SKM-1 (cell line): ENCODE data around the gene ABI2.
A peak's percentile ranks its signal among the peaks of the same experiment; 100 is the strongest.
"Not testable (repeated sequence)": the region's sequence is repeated elsewhere in the genome, so short reads cannot be mapped to it uniquely, and the experiment has no call there.

Source experiments
- DNase-seq: peaks from one replicate; lab custom pipeline; 2025; ENCODE audit not compliant: unreplicated experiment; lab: John Stamatoyannopoulos, UW

ABI2 gene

DNA sequence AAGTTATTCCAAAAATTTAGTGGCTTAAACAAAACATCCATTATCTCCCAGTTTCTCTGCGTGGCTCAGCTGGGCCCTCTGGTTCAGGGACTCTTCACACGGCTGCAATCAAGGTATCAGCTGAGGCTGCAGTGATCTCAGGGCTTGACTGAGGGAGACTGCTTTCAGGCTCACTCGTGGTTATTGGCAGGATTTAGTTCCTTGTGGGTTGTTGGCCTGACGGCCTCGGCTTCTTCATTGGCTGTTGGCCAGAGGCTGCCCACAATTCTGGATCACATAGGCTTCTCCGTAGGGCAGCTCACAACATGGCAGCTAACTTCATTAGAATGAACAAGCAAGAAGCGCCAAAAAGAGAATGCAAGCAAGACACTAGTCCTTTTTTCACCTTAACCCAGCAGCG, 90.1 kb downstream of the ABI2 start:
- DNase-seq: no peak

GRCh38 chr2:203427061-203427460, 98.9 kb downstream of the ABI2 start:
- DNase-seq: no peak

- DNase-seq: not testable (repeated sequence)
Measured at GRCh38 chr2:203429643-203430042, 101.4 kb downstream of the ABI2 start.

DNA sequence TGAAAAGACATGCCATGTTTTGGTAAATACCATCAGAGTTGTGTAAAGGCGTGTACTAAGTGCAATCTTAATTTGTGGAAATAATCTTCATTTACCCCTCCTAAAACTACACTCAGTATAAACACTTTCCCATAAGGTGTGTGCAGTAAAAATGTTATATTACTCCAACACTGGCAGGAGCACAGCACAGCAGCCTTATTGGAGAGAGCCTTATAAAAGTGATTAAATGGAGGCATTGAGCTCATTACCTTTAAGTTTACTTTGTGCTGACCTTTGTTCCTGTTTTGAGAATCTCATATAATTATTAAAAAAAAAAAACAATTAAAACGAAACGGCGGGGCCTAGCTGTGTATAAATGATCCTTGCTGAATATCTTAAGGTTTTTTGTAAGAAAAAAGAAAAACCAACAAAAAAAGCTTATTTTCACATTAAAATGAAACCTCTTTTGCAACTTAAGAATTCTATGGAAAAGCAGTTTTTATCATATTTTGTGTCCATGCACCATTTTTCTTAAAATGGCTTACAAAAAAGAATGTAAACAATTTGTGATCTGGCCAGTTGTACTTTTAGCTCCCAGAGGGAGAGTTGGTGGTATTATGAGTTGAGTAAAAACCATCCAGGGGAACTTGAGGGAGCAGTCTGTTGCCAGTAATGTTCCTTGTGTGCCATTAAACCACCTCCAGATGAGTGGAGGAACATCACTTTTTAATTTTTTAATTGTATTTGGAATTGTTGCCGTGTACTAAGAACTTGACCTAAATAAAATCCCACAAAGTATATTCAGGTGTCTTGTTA, 103.4 kb downstream of the ABI2 start:
- no peak for DNase-seq

GRCh38 chr2:203432811-203433210, 104.6 kb downstream of the ABI2 start:
- no peak for DNase-seq

DNA sequence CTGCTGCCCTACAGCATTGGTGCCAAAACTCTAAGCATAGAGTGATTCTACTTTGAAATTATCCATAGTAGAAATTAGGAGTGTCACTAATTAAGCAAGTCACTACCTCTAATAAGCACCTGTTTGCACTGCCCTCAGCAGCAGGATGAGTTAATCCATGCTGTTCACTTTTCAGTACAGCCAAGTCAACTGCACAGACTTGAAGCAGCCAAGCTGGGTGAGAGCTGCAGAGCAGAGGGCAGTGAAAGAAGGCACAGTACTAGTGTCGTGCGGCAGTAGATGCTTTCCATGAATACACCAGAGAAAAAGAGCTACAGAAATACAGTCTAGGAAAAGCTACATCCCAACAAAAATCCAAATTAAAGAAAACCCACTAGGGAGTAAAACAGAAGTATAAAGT, 108.3 kb downstream of the ABI2 start:
- no peak for DNase-seq

- DNase-seq: no peak
Measured at GRCh38 chr2:203437511-203437910, 109.3 kb downstream of the ABI2 start.

DNA sequence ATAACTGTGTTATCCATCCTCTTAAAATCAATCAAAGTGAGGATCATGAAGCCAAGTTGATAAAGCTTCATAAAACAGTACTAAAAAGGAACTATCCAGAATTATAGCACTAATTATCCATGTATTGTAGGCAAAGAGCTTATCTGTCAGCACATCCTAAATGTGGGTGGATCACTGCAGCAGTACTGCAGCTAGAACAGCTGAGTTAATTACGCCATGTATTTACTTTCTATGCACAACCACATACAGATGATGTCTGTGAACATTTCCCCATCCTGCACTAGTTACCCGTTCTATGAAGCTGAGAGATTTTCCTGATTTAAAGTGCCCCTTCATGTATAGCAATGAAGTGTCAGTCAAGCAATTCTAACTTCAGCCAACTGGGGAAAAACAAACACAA, 110.3 kb downstream of the ABI2 start:
- DNase-seq: no peak

- no peak for DNase-seq
Measured at GRCh38 chr2:203440671-203441070, 112.5 kb downstream of the ABI2 start.

DNA sequence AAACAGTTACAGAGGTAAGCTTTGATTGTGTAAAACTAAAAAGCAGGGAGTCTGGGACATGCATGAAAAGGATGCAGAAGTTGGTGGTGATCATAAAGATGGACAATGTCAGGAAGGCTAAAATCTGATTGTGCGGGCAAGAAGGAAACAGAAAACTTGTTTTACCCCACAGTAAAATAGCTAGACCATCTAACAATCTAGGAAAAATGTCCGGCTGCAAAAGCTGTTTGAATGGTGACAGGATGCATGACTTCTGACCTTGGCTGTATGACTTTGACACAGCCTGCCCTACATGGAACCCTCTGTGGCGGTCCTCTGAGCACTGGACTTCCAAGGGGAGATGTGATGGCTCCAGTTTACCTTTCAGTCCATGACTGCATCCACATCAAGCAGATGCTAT, 113.3 kb downstream of the ABI2 start:
- DNase-seq: no peak

GRCh38 chr2:203442463-203442862, 114.3 kb downstream of the ABI2 start:
- no peak for DNase-seq

GRCh38 chr2:203444738-203445137, 116.5 kb downstream of the ABI2 start:
- no peak for DNase-seq

DNA sequence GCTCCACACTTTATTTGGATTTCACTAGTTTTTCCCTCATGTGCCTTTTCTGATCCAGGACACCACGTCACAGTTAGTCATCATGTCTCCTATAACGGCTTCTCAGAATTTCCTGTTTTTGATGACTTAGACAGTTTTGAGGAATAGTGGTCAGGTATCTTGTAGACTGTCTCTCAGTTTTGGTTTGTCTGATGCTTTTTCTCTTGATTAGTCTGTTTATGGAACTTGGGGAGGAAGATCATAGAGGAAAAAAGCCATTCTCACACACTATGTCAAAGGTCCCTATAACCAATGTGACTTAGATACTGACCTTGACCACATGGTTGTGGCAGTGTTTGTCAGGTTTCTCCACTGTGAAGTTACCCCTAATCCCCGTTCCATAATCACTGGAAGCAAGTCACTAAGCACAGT, 117.9 kb downstream of the ABI2 start:
- DNase-seq: no peak

- no peak for DNase-seq
Measured at GRCh38 chr2:203446780-203447179, 118.6 kb downstream of the ABI2 start.

DNA sequence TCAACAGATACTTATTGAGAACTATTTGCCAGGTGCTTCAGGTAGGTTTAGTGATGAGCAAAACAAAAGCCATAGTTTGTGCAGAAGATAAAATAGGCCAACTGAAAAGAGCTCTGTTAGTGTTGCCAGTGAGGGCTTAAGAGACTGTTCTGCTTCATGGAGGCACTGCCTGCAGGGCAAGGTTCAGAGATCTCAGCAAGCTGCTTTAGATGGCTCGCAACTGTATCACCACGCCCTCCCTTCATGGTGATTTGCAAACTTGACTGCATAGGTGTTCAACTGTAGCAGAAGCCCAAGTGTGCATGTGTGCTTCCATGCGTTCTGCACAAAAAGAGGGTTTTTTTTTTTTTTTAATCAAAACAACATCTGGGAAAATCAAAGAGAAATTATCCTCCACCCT, 122.4 kb downstream of the ABI2 start:
- DNase-seq: no peak

GRCh38 chr2:203451011-203451410, 122.8 kb downstream of the ABI2 start:
- no peak for DNase-seq

- no peak for DNase-seq
Measured at GRCh38 chr2:203451689-203452088, 123.5 kb downstream of the ABI2 start.

DNA sequence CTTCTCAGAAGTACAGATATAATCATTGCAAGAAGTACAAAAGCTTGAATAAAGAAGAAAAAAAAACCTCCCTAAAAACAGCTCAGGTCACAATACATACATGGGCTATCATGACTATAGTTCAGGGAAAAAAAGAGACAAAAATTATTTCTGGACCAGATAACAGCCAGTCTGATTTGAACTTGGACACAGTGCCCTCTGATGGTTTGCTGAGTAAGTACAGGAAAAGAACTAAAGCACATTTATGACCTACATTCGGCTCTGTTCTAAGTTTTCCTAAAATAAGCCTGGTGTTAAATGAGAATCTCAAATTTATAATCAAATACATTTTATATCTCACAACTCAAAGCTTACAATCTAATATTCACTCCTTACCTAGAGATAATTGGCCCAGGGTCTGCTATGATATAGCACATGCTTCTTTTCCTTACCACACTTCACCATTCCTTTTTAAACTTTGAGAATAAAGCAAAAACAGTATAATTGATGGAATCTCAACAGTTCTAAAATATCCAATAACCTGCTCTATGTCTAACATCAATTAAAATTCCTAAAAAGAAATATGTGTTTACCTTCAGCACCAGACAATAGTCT, 125.8 kb downstream of the ABI2 start:
- DNase-seq: peak; percentile 55

DNA sequence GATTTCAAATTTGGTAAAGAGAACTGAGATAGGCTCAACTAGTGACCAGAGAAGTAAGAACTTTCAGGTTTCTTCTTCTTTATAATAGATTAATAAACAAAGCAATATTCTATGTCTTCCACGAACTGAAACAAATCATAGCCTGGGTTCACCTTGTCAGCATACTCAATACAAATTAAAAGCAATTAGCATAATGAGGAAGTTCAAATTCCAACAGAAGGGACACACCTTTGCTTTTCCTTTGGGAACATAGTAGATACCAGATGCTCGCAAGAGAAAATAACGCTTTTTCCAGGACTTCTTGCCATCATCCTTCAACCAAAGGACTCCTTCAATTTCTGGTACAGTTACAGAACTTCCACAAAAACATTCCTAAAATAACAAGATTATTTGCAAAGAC, 127.0 kb downstream of the ABI2 start:
- DNase-seq: no peak

DNA sequence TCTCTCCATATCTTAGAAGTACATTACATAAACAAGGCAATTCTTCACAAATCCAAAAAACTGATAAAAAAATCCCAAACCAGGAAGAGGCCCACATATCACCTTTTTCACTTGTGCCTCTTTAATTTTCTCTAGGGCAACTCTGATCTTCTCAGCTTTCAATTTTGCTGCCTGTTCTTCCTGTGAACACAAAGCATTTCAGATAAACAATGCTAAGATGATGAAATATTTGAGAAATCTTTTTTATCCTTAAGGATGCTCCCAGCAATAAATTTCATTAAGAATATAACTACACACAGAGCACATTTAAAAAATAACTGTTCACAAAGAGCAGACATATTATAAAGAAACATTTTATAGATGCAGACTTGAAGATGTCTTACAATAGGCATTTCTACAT, 133.6 kb downstream of the ABI2 start:
- DNase-seq: no peak

DNA sequence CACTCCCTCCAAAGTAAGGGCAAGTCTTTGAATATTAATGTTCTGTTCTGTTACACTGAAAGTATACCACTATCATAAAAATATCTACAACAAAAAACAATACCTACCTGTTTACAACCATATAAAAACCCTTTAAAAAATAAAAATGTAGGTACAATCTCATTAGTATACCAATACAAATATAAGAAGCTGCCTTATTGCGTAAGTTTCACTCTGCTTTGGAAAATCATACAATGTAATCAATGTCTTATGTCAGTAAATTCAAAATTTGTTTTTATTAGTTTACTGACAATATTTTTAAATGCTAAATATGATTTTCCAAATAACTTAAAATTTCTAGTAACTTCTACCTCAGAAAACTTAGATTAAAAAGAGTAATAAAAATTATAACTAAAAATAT, 134.1 kb downstream of the ABI2 start:
- DNase-seq: no peak

DNA sequence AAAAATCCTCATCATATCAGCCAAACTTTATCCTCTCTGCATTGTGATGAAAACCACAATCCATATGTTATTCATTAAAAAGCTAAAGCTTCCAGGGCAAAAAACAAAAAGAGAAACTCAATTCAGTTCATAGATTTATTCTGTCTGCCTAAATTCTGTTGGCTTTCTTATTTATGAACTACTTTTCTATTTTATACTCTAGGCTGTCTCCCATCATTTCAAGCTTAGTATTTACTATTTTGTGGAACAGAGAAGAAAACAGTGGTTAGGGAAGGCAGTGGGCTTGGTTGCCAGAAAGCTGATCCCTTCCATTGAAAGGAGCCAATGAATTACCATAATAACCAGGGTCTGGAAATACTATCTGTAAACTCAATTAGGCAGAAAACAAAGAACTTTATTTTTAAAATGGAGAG, 135.1 kb downstream of the ABI2 start:
- DNase-seq: no peak

- DNase-seq: no peak
Measured at GRCh38 chr2:203469546-203469945, 141.4 kb downstream of the ABI2 start.
